GM18867 (cell line): ENCODE results near the gene CASP8AP2.
"Not testable (repeated sequence)": the region's sequence is repeated elsewhere in the genome, so short reads cannot be mapped to it uniquely, and the experiment has no call there.

ENCODE experiments used
- ATAC-seq: cut with Tn5 transposase; IDR thresholded peaks from one replicate; pipeline ENCODE4 v1.9.1; 2021; ENCODE audit warnings: mild to moderate bottlenecking, moderate library complexity; ENCODE audit not compliant: unreplicated experiment

Gene CASP8AP2

GRCh38 chr6:89886378-89887120, 56.9 kb downstream of the CASP8AP2 start:
- no peak for ATAC-seq

- ATAC-seq: no peak
These were observed 57.9 kb downstream of the CASP8AP2 start for GRCh38 chr6:89887452-89888137.

GRCh38 chr6:89888138-89888514, 58.4 kb downstream of the CASP8AP2 start:
- ATAC-seq: no peak

- ATAC-seq: no peak
These were observed 59.2 kb downstream of the CASP8AP2 start for GRCh38 chr6:89888871-89889270.

- ATAC-seq: not testable (repeated sequence)
These were observed 61.3 kb downstream of the CASP8AP2 start for GRCh38 chr6:89890845-89891528.

GRCh38 chr6:89892577-89892976, 62.9 kb downstream of the CASP8AP2 start:
- ATAC-seq: not testable (repeated sequence)

GRCh38 chr6:89894169-89894568, 64.5 kb downstream of the CASP8AP2 start, which contains the start of gene GJA10:
GJA10 (plus strand) TSS chr6:89894469; CDS start chr6:89894469, 0 bp downstream.
- no peak for ATAC-seq

GRCh38 chr6:89895276-89895874, 65.7 kb downstream of the CASP8AP2 start:
- ATAC-seq: no peak

GRCh38 chr6:89910001-89910901, 80.6 kb downstream of the CASP8AP2 start:
- ATAC-seq: not testable (repeated sequence)

GRCh38 chr6:89910902-89911240, 81.2 kb downstream of the CASP8AP2 start:
- no peak for ATAC-seq

- no peak for ATAC-seq
These were observed 86.6 kb downstream of the CASP8AP2 start for GRCh38 chr6:89916136-89916920.

- no peak for ATAC-seq
These were observed 87.5 kb downstream of the CASP8AP2 start for GRCh38 chr6:89917216-89917615.

GRCh38 chr6:89917801-89918366, 88.2 kb downstream of the CASP8AP2 start:
- ATAC-seq: no peak
